Hepatocyte (in vitro differentiated cells): Measurements from ENCODE around the gene GSTO1. TPM values are rescaled to one million over a fixed set of nuclear protein-coding genes. Genes with fewer than 3 reads are reported as not detected.

ENCODE experiments used
- DNase-seq: peaks from one replicate; pipeline ENCODE4 v3.0.0-alpha.2; 2016; ENCODE audit warnings: low spot score
- H2AFZ ChIP-seq: fragments of 200-600 bp; sonication (generic); 2 replicates; pipeline ENCODE4 v1.6.0; 2016; ENCODE audit warnings: antibody characterized with exemption, mild to moderate bottlenecking
- H3K27ac ChIP-seq: fragments of 200-600 bp; sonication (generic); 2 replicates; pipeline ENCODE4 v1.5.1; 2016; ENCODE audit warnings: mild to moderate bottlenecking
- H3K27me3 ChIP-seq: fragments of 200-600 bp; sonication (generic); 2 replicates; pipeline ENCODE4 v1.6.1; 2016
- H3K36me3 ChIP-seq: fragments of 200-600 bp; sonication (generic); replicated peaks from 2 replicates; pipeline ENCODE4 v1.5.1; 2016; ENCODE audit warnings: low read depth; ENCODE audit not compliant: insufficient read depth
- H3K4me1 ChIP-seq: fragments of 200-600 bp; sonication (generic); 2 replicates; pipeline ENCODE4 v1.5.1; 2016; ENCODE audit warnings: mild to moderate bottlenecking, moderate library complexity; ENCODE audit not compliant: insufficient read depth
- H3K4me2 ChIP-seq: fragments of 200-600 bp; sonication (generic); 2 replicates; pipeline ENCODE4 v1.6.0; 2016
- H3K4me3 ChIP-seq: fragments of 200-600 bp; sonication (generic); 2 replicates; pipeline ENCODE4 v1.5.1; 2016; ENCODE audit warnings: mild to moderate bottlenecking
- H3K79me2 ChIP-seq: fragments of 200-600 bp; sonication (generic); 2 replicates; pipeline ENCODE4 v1.6.0; 2017; ENCODE audit warnings: mild to moderate bottlenecking
- H3K9me2 ChIP-seq: fragments of 200-600 bp; sonication (generic); replicated peaks from 2 replicates; pipeline ENCODE4 v1.6.0; 2017; ENCODE audit warnings: mild to moderate bottlenecking; ENCODE audit not compliant: insufficient read depth
- H3K9me3 ChIP-seq: fragments of 200-600 bp; sonication (generic); 2 replicates; pipeline ENCODE4 v1.5.1; 2016; ENCODE audit warnings: low read depth, mild to moderate bottlenecking
- H4K20me1 ChIP-seq: fragments of 200-600 bp; sonication (generic); 2 replicates; pipeline ENCODE4 v1.6.0; 2016; ENCODE audit warnings: mild to moderate bottlenecking; ENCODE audit not compliant: insufficient read depth, poor library complexity, severe bottlenecking
- CTCF ChIP-seq: fragments of 200-600 bp; sonication (generic); IDR thresholded peaks from 2 replicates; pipeline ENCODE4 v1.5.1; 2016; ENCODE audit warnings: antibody characterized with exemption, mild to moderate bottlenecking; ENCODE audit not compliant: poor library complexity
- EZH2 ChIP-seq: fragments of 200-600 bp; sonication (generic); IDR thresholded peaks from 2 replicates; pipeline ENCODE4 v1.6.1; 2016; ENCODE audit warnings: antibody characterized with exemption, mild to moderate bottlenecking, borderline replicate concordance
- EZH2phosphoT487 ChIP-seq: fragments of 200-600 bp; sonication (generic); IDR thresholded peaks from one replicate; pipeline ENCODE4 v1.6.1; 2018; ENCODE audit warnings: antibody characterized with exemption, mild to moderate bottlenecking, low read depth, moderate library complexity; ENCODE audit not compliant: unreplicated experiment, severe bottlenecking
- WGBS: methylation state at CpG from one replicate; pipeline ENCODE4 v1.1.6; 2016; ENCODE audit warnings: low lambda C conversion rate; ENCODE audit errors: missing lambda C conversion rate; 5-methylcytosine and 5-hydroxymethylcytosine counted together
- polyA plus RNA-seq: library from polyadenylated mRNA; unstranded; fragments of >200 nt; fragmentation: Nextera tagmentation; extraction: Ambion mirVana; gene quantifications from 2 replicates; pipeline ENCODE4 v1.2.1, GENCODE V29; 2016
- total RNA-seq: library from RNA; depleted of rRNA; stranded (reverse); fragments of >200 nt; gene quantifications from 2 replicates; pipeline ENCODE4 v1.2.3, GENCODE V29; 2014

Gene GSTO1
- total and polyA plus RNA-seq, 2 experiments from 2014 or later = 220 to 328 TPM

GRCh38 chr10:104268405-104268712 lies 13.7 kb downstream of the GSTO1 start:
- WGBS = 33% methylated on average over 10 of the region's 10 CpGs
- Histone ChIP-seq H3K9me2 (no peaks in the 10 kb centered on the region), H4K20me1 (no peaks in the 10 kb centered on the region), H3K27me3 (no peaks in the 10 kb centered on the region), H3K79me2 (peaks cover 8% of the 10 kb centered on the region), H2AFZ (peak overlapping the region; percentile 20), H3K4me3 (peak overlapping the region; percentile 54), H3K9me3 (no peaks in the 10 kb centered on the region), H3K4me1 (peaks cover 3% of the 10 kb centered on the region), H3K4me2 (peak overlapping the region; percentile 81), H3K36me3 (no peaks in the 10 kb centered on the region), H3K27ac (peak overlapping the region; percentile 84)
- TF ChIP-seq EZH2phosphoT487 = no peak
- no peak for TF ChIP-seq CTCF
- TF ChIP-seq EZH2 = no peak
- DNase-seq = no peak

DNA sequence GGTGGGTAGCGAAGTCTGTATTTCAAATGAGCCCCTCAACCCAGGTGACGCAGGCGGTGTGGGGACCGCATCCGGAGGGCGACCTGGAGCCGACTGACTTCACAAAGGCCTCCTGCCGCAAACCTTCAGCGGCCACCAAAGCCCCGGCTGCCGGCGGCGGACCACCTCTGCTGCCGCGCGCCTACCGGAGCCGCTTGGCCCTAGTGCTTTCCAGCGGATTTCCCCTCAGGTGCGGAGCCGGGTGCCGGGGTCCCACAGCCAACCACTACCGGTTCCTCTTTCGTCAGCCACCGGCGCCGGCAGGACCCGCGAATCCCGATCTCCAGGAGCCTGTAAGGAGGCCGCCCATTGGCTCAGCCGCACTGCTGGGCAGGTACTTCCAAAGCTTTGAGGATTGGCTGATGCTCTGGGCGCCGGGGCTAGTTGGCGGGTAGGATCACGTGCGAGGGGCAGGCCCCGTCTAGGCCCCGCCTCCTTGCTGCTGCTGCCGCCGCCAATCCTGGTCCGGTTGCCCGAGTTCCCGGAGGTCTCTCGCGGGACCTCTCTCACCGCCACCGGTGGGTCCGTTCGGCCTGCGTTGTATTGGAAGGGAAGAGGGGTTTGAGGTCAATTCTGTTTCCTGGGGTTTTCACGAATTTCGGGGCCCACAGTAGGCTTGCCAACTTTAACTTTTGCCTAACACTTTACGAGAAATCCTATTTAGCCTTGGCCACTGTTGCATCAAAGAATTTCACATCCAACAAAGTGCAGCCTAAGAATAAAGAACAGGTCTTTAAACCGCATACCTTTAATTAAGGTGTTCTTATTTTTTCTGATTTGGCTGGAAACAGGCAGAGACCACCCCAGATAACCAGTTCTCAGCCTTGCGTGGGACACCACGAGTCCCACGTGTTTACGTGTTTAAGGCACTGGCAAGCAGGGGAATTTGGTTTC lies 14.3 kb downstream of the GSTO1 start, which contains the start of gene GSTO2:
TSS of gene GSTO2 (plus strand) at position 472 of the 933 bp plus-strand sequence. CDS start 5,732 bp downstream, outside the sequence.
- no peaks in the 10 kb centered on the region for H3K9me2 ChIP-seq
- H3K27me3 ChIP-seq = no peaks in the 10 kb centered on the region
- H2AFZ ChIP-seq = peak within 1 kb of the TSS; percentile 87
- peak; percentile 98 for DNase-seq
- H4K20me1 ChIP-seq = no peaks in the 10 kb centered on the region
- TF ChIP-seq EZH2phosphoT487 (no peak), EZH2 (no peak), CTCF (no peak)
- no peaks in the 10 kb centered on the region for H3K36me3 ChIP-seq
- WGBS = 12% methylated on average over 59 of the region's 59 CpGs
- H3K4me2 ChIP-seq = peak within 1 kb of the TSS; percentile 81
- H3K27ac ChIP-seq = peak within 1 kb of the TSS; percentile 84
- peaks cover 3% of the 10 kb centered on the region for H3K4me1 ChIP-seq
- no peaks in the 10 kb centered on the region for H3K9me3 ChIP-seq
- peaks cover 7% of the 10 kb centered on the region for H3K79me2 ChIP-seq
- peak within 1 kb of the TSS; percentile 54 for H3K4me3 ChIP-seq

GRCh38 chr10:104273286-104273685 lies 18.6 kb downstream of the GSTO1 start:
- Histone ChIP-seq H3K27ac (no peak overlapping the region), H3K4me1 (no peaks in the 10 kb centered on the region), H3K4me3 (no peak overlapping the region), H4K20me1 (no peaks in the 10 kb centered on the region), H3K9me2 (no peaks in the 10 kb centered on the region), H3K9me3 (no peaks in the 10 kb centered on the region), H3K4me2 (no peak overlapping the region), H3K36me3 (no peaks in the 10 kb centered on the region), H3K79me2 (no peaks in the 10 kb centered on the region), H2AFZ (no peak overlapping the region), H3K27me3 (no peaks in the 10 kb centered on the region)
- TF ChIP-seq CTCF = no peak
- TF ChIP-seq EZH2 = no peak
- TF ChIP-seq EZH2phosphoT487 = no peak
- WGBS = 94% methylated on average over 1 of the region's 1 CpG
- DNase-seq = no peak
